ENCODE data around the gene C12orf42. TPM values are rescaled to one million over a fixed set of nuclear protein-coding genes. Genes with fewer than 3 reads are reported as not detected.

The C12orf42 gene
- total RNA-seq, 1 donor from 2014 or later, result not detected

DNA sequence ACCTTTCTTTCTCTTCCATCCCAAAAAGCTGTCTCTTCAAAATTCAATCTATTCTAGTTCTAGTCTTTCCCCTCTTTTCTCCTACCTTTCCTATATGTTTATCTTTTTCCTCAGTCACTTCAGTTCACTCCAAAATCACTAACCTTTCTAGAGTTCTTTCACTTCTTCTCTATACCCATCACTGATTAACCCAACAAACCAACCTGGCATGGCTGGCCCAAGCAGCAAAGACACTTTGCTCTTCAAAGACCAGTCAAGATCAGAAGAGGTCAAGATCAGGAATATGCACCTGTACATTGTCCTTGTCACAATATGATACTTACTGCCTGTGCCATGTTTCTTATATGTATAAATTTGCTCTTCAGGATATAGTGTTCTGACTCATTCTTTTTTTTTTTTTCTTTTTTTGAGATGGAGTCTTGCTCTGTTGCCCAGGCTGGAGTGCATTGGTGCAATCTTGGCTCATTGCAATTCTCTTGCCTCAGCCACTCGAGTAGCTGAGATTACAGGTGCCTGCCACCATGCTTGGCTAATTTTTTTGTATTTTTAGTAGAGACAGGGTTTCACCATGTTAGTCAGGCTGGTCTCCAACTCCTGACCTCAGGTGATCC, 112.9 kb downstream of the C12orf42 start:
- FAIRE-seq (no peak), DNase-seq (ENCODE audit: low read depth) (no peak)
- Histone ChIP-seq H3K27me3 (ENCODE audit: control insufficient read depth, insufficient read depth, low read length) (no peaks in the 10 kb centered on the region), H3K4me3 (ENCODE audit: low read depth, low read length) (no peak overlapping the region), H3K36me3 (ENCODE audit: control insufficient read depth, insufficient read depth, low read length) (no peaks in the 10 kb centered on the region)
- TF ChIP-seq, protein P1, sequence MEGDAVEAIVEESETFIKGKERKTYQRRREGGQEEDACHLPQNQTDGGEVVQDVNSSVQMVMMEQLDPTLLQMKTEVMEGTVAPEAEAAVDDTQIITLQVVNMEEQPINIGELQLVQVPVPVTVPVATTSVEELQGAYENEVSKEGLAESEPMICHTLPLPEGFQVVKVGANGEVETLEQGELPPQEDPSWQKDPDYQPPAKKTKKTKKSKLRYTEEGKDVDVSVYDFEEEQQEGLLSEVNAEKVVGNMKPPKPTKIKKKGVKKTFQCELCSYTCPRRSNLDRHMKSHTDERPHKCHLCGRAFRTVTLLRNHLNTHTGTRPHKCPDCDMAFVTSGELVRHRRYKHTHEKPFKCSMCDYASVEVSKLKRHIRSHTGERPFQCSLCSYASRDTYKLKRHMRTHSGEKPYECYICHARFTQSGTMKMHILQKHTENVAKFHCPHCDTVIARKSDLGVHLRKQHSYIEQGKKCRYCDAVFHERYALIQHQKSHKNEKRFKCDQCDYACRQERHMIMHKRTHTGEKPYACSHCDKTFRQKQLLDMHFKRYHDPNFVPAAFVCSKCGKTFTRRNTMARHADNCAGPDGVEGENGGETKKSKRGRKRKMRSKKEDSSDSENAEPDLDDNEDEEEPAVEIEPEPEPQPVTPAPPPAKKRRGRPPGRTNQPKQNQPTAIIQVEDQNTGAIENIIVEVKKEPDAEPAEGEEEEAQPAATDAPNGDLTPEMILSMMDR (IDR thresholded peaks at IDR 0.05; ENCODE audit: insufficient read depth, low read length, severe bottlenecking), result no peak

GRCh38 chr12:103382119-103382518, 113.6 kb downstream of the C12orf42 start:
- no peaks in the 10 kb centered on the region for H3K27me3 ChIP-seq (ENCODE audit: control insufficient read depth, insufficient read depth, low read length)
- no peak for DNase-seq (ENCODE audit: low read depth)
- FAIRE-seq, result no peak
- TF ChIP-seq, protein P1 (IDR thresholded peaks at IDR 0.05; ENCODE audit: insufficient read depth, low read length, severe bottlenecking), result no peak
- H3K36me3 ChIP-seq (ENCODE audit: control insufficient read depth, insufficient read depth, low read length), result no peaks in the 10 kb centered on the region
- H3K4me3 ChIP-seq (ENCODE audit: low read depth, low read length), result no peak overlapping the region

GRCh38 chr12:103379670-103380069, 116.1 kb downstream of the C12orf42 start:
- no peaks in the 10 kb centered on the region for H3K36me3 ChIP-seq (ENCODE audit: control insufficient read depth, insufficient read depth, low read length)
- TF ChIP-seq, protein P1 (IDR thresholded peaks at IDR 0.05; ENCODE audit: insufficient read depth, low read length, severe bottlenecking), result no peak
- H3K27me3 ChIP-seq (ENCODE audit: control insufficient read depth, insufficient read depth, low read length), result no peaks in the 10 kb centered on the region
- FAIRE-seq (no peak), DNase-seq (ENCODE audit: low read depth) (no peak)
- no peak overlapping the region for H3K4me3 ChIP-seq (ENCODE audit: low read depth, low read length)

- no peak for FAIRE-seq
These were observed 122.7 kb downstream of the C12orf42 start for GRCh38 chr12:103373088-103373523.

GRCh38 chr12:103369929-103370328, 125.8 kb downstream of the C12orf42 start:
- FAIRE-seq (no peak), DNase-seq (ENCODE audit: low read depth) (no peak)
- H3K4me3 ChIP-seq (ENCODE audit: low read depth, low read length), result no peak overlapping the region
- no peaks in the 10 kb centered on the region for H3K36me3 ChIP-seq (ENCODE audit: control insufficient read depth, insufficient read depth, low read length)
- TF ChIP-seq, protein P1 (IDR thresholded peaks at IDR 0.05; ENCODE audit: insufficient read depth, low read length, severe bottlenecking), result no peak
- no peaks in the 10 kb centered on the region for H3K27me3 ChIP-seq (ENCODE audit: control insufficient read depth, insufficient read depth, low read length)

More at GRCh38 chr12:103373088-103373523, 122.7 kb downstream of the C12orf42 start:
- Histone ChIP-seq H3K4me3 (ENCODE audit: low read depth, low read length) (no peak overlapping the region), H3K27me3 (ENCODE audit: control insufficient read depth, insufficient read depth, low read length) (no peaks in the 10 kb centered on the region), H3K36me3 (ENCODE audit: control insufficient read depth, insufficient read depth, low read length) (no peaks in the 10 kb centered on the region)
- DNase-seq (ENCODE audit: low read depth), result no peak
- TF ChIP-seq, protein P1 (IDR thresholded peaks at IDR 0.05; ENCODE audit: insufficient read depth, low read length, severe bottlenecking), result no peak

- no peaks in the 10 kb centered on the region for H3K36me3 ChIP-seq (ENCODE audit: control insufficient read depth, insufficient read depth, low read length)
- no peaks in the 10 kb centered on the region for H3K27me3 ChIP-seq (ENCODE audit: control insufficient read depth, insufficient read depth, low read length)
- no peak overlapping the region for H3K4me3 ChIP-seq (ENCODE audit: low read depth, low read length)
- DNase-seq (ENCODE audit: low read depth), result no peak
- FAIRE-seq, result no peak
- TF ChIP-seq, protein P1 (IDR thresholded peaks at IDR 0.05; ENCODE audit: insufficient read depth, low read length, severe bottlenecking), result no peak
These were observed 127.6 kb downstream of the C12orf42 start for GRCh38 chr12:103368167-103368566.

Data from bronchial epithelial cell (primary cell).